ENCODE results near the gene CEACAM3.

CEACAM3 gene

GRCh38 chr19:41793414-41793727, 3.0 kb upstream of the CEACAM3 start:
- DNase-seq, result no peak

- DNase-seq, result peak in 1 of 2 experiments; percentile 33
Observed at GRCh38 chr19:41795031-41795461, 1.3 kb upstream of the CEACAM3 start.

GRCh38 chr19:41796901-41797300, 514 bp downstream of the CEACAM3 start:
- DNase-seq, result no peak

- DNase-seq, result no peak
Observed at GRCh38 chr19:41799444-41800000, 3.1 kb downstream of the CEACAM3 start.

- DNase-seq, result no peak
Observed at GRCh38 chr19:41801031-41801430, 4.6 kb downstream of the CEACAM3 start.

GRCh38 chr19:41801792-41802211, 5.4 kb downstream of the CEACAM3 start:
- DNase-seq, result no peak

- no peak for DNase-seq
Observed at GRCh38 chr19:41802770-41803169, 6.4 kb downstream of the CEACAM3 start.

GRCh38 chr19:41804336-41804735, 7.9 kb downstream of the CEACAM3 start:
- DNase-seq, result no peak

GRCh38 chr19:41807176-41807575, 10.8 kb downstream of the CEACAM3 start:
- DNase-seq, result no peak

GRCh38 chr19:41808663-41809566, 12.5 kb downstream of the CEACAM3 start:
- no peak for DNase-seq

- DNase-seq, result no peak
Observed at GRCh38 chr19:41810301-41810700, 13.9 kb downstream of the CEACAM3 start.

GRCh38 chr19:41811036-41811435, 14.6 kb downstream of the CEACAM3 start:
- no peak for DNase-seq

GRCh38 chr19:41811981-41812380, 15.6 kb downstream of the CEACAM3 start:
- DNase-seq, result no peak

GRCh38 chr19:41813911-41814310, 17.5 kb downstream of the CEACAM3 start:
- no peak for DNase-seq

GRCh38 chr19:41815301-41815700, 18.9 kb downstream of the CEACAM3 start:
- DNase-seq, result no peak

- DNase-seq, result no peak
Observed at GRCh38 chr19:41816761-41817160, 20.4 kb downstream of the CEACAM3 start.

GRCh38 chr19:41821003-41821735, 24.8 kb downstream of the CEACAM3 start:
- DNase-seq, result peak; percentile 15 to 34

GRCh38 chr19:41837981-41838708, 41.8 kb downstream of the CEACAM3 start:
- no peak for DNase-seq

GRCh38 chr19:41839211-41839610, 42.8 kb downstream of the CEACAM3 start:
- DNase-seq, result no peak

GRCh38 chr19:41843371-41843770, 47.0 kb downstream of the CEACAM3 start:
- DNase-seq, result no peak

- no peak for DNase-seq
Observed at GRCh38 chr19:41844601-41845000, 48.2 kb downstream of the CEACAM3 start, which contains the start of gene LYPD4. LYPD4 (minus strand) TSS chr19:41844683; CDS start chr19:41839285, 5,398 bp downstream.

GRCh38 chr19:41845001-41845050, 48.4 kb downstream of the CEACAM3 start, which contains the start of gene DMRTC2:
DMRTC2 (plus strand) TSS chr19:41845042; CDS start chr19:41847429, 2,387 bp downstream.
- no peak for DNase-seq

GRCh38 chr19:41845051-41845590, 48.7 kb downstream of the CEACAM3 start:
- DNase-seq, result no peak

Data from SW 1271 (cell line).